Measurements from ENCODE around the gene AGBL5. TPM values are rescaled to one million over a fixed set of nuclear protein-coding genes. Genes with fewer than 3 reads are reported as not detected.
A peak's percentile ranks its signal among the peaks of the same experiment; 100 is the strongest.

The AGBL5 gene
- total and polyA plus RNA-seq, 3 donors from 2014 or later, result 227 to 784 (median 294) TPM

- WGBS, 2 donors, result 76 to 100% methylated on average over 5 to 6 of the region's 6 CpGs
- no peak for DNase-seq
- intact Hi-C loops (cut with DNase I; ENCODE audit: low total_unique reads), result loop anchor here (5.0 to 10.0 kb wide), 2 partner anchors 122 to 130 kb away; partner anchors contain the start of genes ATRAID, CAD and SLC5A6
- Histone ChIP-seq H3K4me3 (no peak overlapping the region), H3K9me3 (no peaks in the 10 kb centered on the region), H3K27me3 (no peaks in the 10 kb centered on the region), H3K36me3 (ENCODE audit: low read depth, missing control alignments) (no peaks in the 10 kb centered on the region), H3K27ac (no peak overlapping the region), H3K4me1 (peaks cover 6% of the 10 kb centered on the region)
- TF ChIP-seq POLR2A (IDR thresholded peaks at IDR 0.05) (no peak), CTCF (IDR thresholded peaks at IDR 0.05) (no peak)
These were observed 33.0 kb downstream of the AGBL5 start for GRCh38 chr2:27084297-27085061.

- H3K9me3 ChIP-seq, result no peaks in the 10 kb centered on the region
- H3K4me1 ChIP-seq, result peaks cover 6% of the 10 kb centered on the region
- peak overlapping the region; percentile 72 to 74 for H3K4me3 ChIP-seq
- intact Hi-C loops (cut with DNase I; ENCODE audit: low total_unique reads), result loop anchor here (5.0 to 10.0 kb wide), 2 partner anchors 123 to 130 kb away; partner anchors contain the start of genes ATRAID, CAD and SLC5A6
- DNase-seq, result no peak
- no peak for TF ChIP-seq POLR2A (IDR thresholded peaks at IDR 0.05)
- TF ChIP-seq CTCF (IDR thresholded peaks at IDR 0.05), result no peak
- no peaks in the 10 kb centered on the region for H3K27me3 ChIP-seq
- WGBS, 2 donors, result 42 to 46% methylated on average over 7 to 10 of the region's 10 CpGs
- peak overlapping the region; percentile 65 to 95 for H3K27ac ChIP-seq
- no peaks in the 10 kb centered on the region for H3K36me3 ChIP-seq (ENCODE audit: low read depth, missing control alignments)
These were observed 33.7 kb downstream of the AGBL5 start for GRCh38 chr2:27085062-27085672.

- TF ChIP-seq CTCF (IDR thresholded peaks at IDR 0.05) (peak in 1 of 3 experiments; percentile 28), POLR2A (IDR thresholded peaks at IDR 0.05) (no peak)
- Histone ChIP-seq H3K27ac (peak overlapping the region; percentile 65 to 95), H3K9me3 (no peaks in the 10 kb centered on the region), H3K4me3 (peak overlapping the region; percentile 72 to 74), H3K4me1 (peaks cover 6% of the 10 kb centered on the region), H3K27me3 (no peaks in the 10 kb centered on the region), H3K36me3 (ENCODE audit: low read depth, missing control alignments) (no peaks in the 10 kb centered on the region)
- 0 to 15% methylated on average over 14 to 15 of the region's 38 CpGs for WGBS, 2 donors
- intact Hi-C loops (cut with DNase I; ENCODE audit: low total_unique reads), result loop anchor here (5.0 to 10.0 kb wide), 2 partner anchors 123 to 129 kb away; partner anchors contain the start of genes ATRAID, CAD and SLC5A6
- peak; percentile 88 for DNase-seq
These were observed 34.2 kb downstream of the AGBL5 start for GRCh38 chr2:27085673-27086089.

GRCh38 chr2:27086090-27086723 is 34.7 kb downstream of the AGBL5 start:
- TF ChIP-seq CTCF (IDR thresholded peaks at IDR 0.05), result peak; percentile 96 to 99 (median 97)
- no peak for TF ChIP-seq POLR2A (IDR thresholded peaks at IDR 0.05)
- WGBS, 2 donors, result 2% methylated on average over 64 of the region's 81 CpGs; no CpG with 5 or more reads in 1 of the 2 donors
- Histone ChIP-seq H3K27me3 (no peaks in the 10 kb centered on the region), H3K36me3 (ENCODE audit: low read depth, missing control alignments) (no peaks in the 10 kb centered on the region), H3K9me3 (no peaks in the 10 kb centered on the region), H3K4me1 (peaks cover 6% of the 10 kb centered on the region), H3K4me3 (peak overlapping the region; percentile 72 to 74), H3K27ac (peak overlapping the region; percentile 65 to 95)
- peak; percentile 95 for DNase-seq
- intact Hi-C loops (cut with DNase I; ENCODE audit: low total_unique reads), result loop anchor here (5.0 to 10.0 kb wide), 2 partner anchors 124 to 129 kb away; partner anchors contain the start of genes ATRAID, CAD and SLC5A6

All from testis (tissue), 3 donors.